Activated CD4-positive, CD25-positive, alpha-beta regulatory T cell treated with anti-CD3 and anti-CD28 coated beads, Interleukin-2, amount 50 U/mL, for 72 hours (primary cell): Measurements from ENCODE around the gene METTL24.
"Not testable (repeated sequence)": the region's sequence is repeated elsewhere in the genome, so short reads cannot be mapped to it uniquely, and the experiment has no call there.

ENCODE experiments used
- DNase-seq: peaks from one replicate; pipeline ENCODE4 v3.0.0; 2021

METTL24 gene

GRCh38 chr6:110250058-110250457 is 108.1 kb downstream of the METTL24 start:
- DNase-seq, result no peak

- no peak for DNase-seq
Observed at GRCh38 chr6:110246900-110247546, 111.1 kb downstream of the METTL24 start.

- DNase-seq, result no peak
Observed at GRCh38 chr6:110246378-110246777, 111.8 kb downstream of the METTL24 start.

- DNase-seq, result not testable (repeated sequence)
Observed at GRCh38 chr6:110244621-110245020, 113.5 kb downstream of the METTL24 start.

GRCh38 chr6:110239526-110240274 is 118.4 kb downstream of the METTL24 start:
- DNase-seq, result no peak

GRCh38 chr6:110236007-110236406 is 122.1 kb downstream of the METTL24 start:
- not testable (repeated sequence) for DNase-seq

- DNase-seq, result no peak
Observed at GRCh38 chr6:110233770-110234374, 124.3 kb downstream of the METTL24 start.

- no peak for DNase-seq
Observed at GRCh38 chr6:110232450-110232849, 125.7 kb downstream of the METTL24 start.

GRCh38 chr6:110226261-110226660 is 131.9 kb downstream of the METTL24 start:
- no peak for DNase-seq

- DNase-seq, result no peak
Observed at GRCh38 chr6:110221738-110222137, 136.4 kb downstream of the METTL24 start.

- no peak for DNase-seq
Observed at GRCh38 chr6:110217266-110217665, 140.9 kb downstream of the METTL24 start.

- no peak for DNase-seq
Observed at GRCh38 chr6:110216140-110216539, 142.0 kb downstream of the METTL24 start.

- no peak for DNase-seq
Observed at GRCh38 chr6:110214338-110214737, 143.8 kb downstream of the METTL24 start.

GRCh38 chr6:110211753-110212152 is 146.4 kb downstream of the METTL24 start:
- no peak for DNase-seq

GRCh38 chr6:110207652-110208051 is 150.5 kb downstream of the METTL24 start:
- DNase-seq, result no peak

GRCh38 chr6:110201151-110201884 is 156.8 kb downstream of the METTL24 start:
- no peak for DNase-seq

- DNase-seq, result no peak
Observed at GRCh38 chr6:110198561-110198960, 159.6 kb downstream of the METTL24 start.

GRCh38 chr6:110196874-110197273 is 161.3 kb downstream of the METTL24 start:
- DNase-seq, result no peak

- no peak for DNase-seq
Observed at GRCh38 chr6:110195639-110196038, 162.5 kb downstream of the METTL24 start.
